C4-2B (cell line): ENCODE results near the gene MCM6.

Source experiments
- H3K27ac ChIP-seq: fragments of 450-650 bp; 2 replicates; pipeline ENCODE4 v1.5.1; 2017
- ZFX ChIP-seq: fragments of 450-650 bp; IDR thresholded peaks from 2 replicates; pipeline ENCODE4 v1.6.1; 2017
- TF ChIP-seq, protein P1 (sequence below): fragments of 450-650 bp; conservative IDR thresholded peaks from 2 replicates; pipeline ENCODE4 v1.5.1; 2017; ENCODE audit warnings: mild to moderate bottlenecking

Gene MCM6

GRCh38 chr2:135863233-135863632, 13.0 kb downstream of the MCM6 start:
- no peak for TF ChIP-seq ZFX
- TF ChIP-seq, protein P1, sequence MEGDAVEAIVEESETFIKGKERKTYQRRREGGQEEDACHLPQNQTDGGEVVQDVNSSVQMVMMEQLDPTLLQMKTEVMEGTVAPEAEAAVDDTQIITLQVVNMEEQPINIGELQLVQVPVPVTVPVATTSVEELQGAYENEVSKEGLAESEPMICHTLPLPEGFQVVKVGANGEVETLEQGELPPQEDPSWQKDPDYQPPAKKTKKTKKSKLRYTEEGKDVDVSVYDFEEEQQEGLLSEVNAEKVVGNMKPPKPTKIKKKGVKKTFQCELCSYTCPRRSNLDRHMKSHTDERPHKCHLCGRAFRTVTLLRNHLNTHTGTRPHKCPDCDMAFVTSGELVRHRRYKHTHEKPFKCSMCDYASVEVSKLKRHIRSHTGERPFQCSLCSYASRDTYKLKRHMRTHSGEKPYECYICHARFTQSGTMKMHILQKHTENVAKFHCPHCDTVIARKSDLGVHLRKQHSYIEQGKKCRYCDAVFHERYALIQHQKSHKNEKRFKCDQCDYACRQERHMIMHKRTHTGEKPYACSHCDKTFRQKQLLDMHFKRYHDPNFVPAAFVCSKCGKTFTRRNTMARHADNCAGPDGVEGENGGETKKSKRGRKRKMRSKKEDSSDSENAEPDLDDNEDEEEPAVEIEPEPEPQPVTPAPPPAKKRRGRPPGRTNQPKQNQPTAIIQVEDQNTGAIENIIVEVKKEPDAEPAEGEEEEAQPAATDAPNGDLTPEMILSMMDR: no peak
- H3K27ac ChIP-seq: no peak overlapping the region

DNA sequence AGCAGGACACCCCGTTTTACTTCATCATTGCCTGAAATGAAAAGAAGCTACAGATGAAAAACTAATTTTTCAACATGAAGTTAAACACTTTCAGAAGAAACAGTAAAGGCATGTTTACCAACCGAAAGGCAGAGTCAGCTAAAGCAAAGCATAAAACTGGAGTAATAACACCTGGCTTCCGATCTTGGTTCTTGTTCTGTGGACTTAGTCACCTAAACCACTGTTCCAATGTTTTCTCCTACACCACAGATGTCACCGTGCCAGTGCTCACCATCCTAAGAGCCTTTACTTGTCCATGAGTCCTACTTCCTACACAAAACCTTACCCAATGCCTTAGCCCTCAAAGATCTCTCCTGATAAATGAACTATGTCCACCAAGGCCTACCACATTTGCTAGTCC, 13.5 kb downstream of the MCM6 start:
- H3K27ac ChIP-seq: no peak overlapping the region
- TF ChIP-seq, protein P1: no peak
- TF ChIP-seq ZFX: no peak

DNA sequence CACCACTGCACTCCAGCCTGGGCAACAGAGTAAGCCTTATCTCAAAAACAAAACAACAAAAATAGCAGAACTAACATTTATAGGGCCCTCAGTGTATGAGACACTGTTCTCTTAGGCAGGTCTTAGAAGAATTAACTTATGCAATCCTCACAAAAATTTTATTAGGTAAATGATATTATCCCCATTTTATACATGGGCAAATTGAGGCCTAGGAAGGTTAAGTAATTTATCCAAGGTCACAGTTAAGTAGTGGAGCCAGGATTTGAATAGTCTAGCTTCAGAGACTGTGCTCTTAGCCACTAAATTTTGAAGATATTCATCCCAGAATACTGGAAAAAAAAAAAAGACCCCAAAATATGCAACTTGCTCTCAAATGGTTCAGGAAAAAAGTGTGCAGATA, 22.8 kb downstream of the MCM6 start:
- H3K27ac ChIP-seq: no peak overlapping the region
- TF ChIP-seq, protein P1: no peak
- no peak for TF ChIP-seq ZFX

DNA sequence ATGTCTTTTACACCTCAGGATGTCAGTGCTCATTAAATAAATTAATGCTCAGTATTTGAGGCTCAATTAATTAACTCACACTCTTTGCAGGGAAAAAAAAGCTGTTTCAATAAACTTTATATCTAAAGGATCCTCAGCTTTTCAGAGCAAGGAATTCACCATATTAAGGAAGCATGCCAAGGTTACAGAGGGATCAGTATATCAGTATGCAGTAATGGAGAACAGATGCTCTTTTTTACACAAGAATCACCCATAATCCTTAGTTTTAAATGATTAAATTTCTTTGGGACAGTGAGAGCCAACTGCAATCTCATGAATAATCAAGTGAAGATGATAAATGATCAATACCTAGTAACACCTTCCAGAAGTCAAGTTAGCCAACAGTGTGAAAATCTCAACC, 24.4 kb downstream of the MCM6 start:
- TF ChIP-seq, protein P1: no peak
- no peak for TF ChIP-seq ZFX
- H3K27ac ChIP-seq: no peak overlapping the region

DNA sequence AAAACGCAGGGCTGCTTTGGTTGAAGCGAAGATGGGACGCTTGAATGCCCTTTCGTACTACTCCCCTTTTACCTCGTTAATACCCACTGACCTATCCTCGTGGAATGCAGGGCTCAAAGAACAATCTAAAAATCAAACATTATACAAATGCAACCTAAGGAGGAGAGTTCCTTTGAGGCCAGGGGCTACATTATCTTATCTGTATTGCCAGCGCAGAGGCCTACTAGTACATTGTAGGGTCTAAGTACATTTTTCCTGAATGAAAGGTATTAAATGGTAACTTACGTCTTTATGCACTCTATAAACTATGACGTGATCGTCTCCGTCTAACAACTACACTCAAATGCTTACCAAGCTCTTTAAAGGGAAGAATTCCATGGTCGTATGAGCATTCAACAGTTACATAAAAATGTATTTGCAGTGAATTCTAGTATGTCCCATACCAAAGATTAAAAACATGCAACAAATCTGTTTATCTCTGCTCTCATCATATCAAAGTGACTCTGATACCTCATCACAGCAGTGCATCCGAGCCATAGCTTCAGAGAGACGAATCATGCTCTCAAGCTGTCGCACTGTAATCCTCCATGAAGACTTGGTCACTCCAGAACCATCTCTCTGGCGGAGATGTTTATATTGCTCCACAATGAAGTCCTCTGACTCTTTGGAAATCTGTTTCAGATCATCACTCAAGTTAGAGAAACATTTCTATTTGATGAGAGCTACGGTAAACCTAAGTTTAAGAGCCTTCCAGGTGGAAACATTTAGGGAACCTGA, 25.2 kb downstream of the MCM6 start:
- TF ChIP-seq ZFX: no peak
- TF ChIP-seq, protein P1: no peak

DNA sequence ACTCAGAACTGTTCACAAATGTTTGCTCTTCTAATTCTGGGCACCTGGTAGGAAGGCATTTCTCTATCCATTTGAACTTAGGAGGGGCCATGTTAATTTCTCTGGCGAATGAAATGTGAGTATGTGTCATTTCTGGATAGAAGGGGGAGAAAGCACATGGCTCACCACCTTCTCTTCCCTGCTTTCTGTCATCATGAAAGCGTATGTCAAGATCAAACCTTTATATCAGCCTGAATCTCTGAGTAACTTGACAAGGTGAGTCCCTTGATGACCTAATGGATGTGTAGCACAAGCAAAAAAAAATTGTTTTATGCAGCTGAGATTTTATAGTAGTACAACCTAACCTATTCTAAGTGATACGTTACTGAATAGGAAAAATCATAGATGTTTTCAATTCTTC, 27.2 kb downstream of the MCM6 start:
- H3K27ac ChIP-seq: no peak overlapping the region
- TF ChIP-seq ZFX: no peak
- TF ChIP-seq, protein P1: no peak

More for the DNA sequence above, 25.2 kb downstream of the MCM6 start:
- no peak overlapping the region for H3K27ac ChIP-seq

GRCh38 chr2:135845997-135846396, 30.2 kb downstream of the MCM6 start:
- H3K27ac ChIP-seq: no peak overlapping the region
- no peak for TF ChIP-seq ZFX
- TF ChIP-seq, protein P1: no peak
